Stimulated activated CD4-positive, alpha-beta T cell treated with anti-CD3 and anti-CD28 coated beads, TNF-alpha, amount 100 ng/mL, for 4 hours (primary cell): ENCODE data around the gene PPM1H.

Experiments used
- DNase-seq, 3 experiments: peaks; one replicate each; pipeline ENCODE4 v3.0.0-alpha.2; 2020; ENCODE audit warnings: low read depth in 3 of 3

The PPM1H gene

DNA sequence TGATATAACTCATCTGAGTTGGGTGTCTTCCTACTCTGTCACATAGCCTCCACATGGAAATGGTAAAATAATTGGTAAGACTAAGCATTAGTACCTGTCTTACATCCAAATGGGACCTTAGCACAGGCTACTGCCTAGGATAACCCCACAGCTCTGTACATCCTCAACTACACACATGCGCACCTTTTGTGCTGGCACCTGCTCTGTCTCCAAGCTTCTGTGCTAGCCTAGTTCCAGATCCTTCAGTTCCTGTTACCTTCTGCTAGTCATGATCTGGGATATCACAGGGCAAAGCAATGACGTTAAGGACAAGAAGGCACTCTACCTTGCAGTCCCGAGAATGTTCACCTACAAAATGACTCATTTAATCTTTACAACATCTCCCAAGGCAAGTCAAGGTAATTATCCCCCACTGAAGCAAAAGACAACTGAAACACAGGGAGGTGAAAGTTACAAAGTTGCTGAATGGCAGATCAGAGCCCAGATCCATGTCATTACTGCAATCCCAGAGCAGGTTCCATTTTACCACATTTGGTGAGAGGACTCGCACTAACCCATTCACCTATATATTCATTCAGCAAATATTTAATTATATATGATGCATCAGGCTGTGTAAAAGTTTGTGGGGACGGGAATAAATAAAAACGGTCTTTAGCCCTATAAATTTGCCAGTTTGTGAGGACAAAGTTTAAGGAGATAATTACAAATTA is 61.7 kb downstream of the PPM1H start:
- DNase-seq, result no peak

DNA sequence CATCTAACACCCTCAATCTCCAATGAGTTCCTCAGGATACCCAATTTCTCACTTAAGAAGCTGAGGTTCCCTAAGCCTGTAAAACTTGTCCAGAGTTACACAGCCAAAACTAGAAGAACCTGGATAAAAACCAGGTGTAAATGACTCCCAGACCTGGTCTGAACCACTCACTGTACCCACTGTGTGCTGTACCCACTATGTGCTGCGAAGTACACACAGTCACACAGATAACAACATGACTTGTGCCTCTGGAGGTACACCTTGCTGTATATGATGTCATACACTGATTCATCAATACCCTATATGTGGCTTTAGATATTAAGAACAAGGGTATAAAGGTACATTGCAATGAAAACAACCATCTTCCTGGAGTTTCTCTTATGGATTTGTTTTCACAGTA is 66.1 kb downstream of the PPM1H start:
- DNase-seq, result no peak

DNA sequence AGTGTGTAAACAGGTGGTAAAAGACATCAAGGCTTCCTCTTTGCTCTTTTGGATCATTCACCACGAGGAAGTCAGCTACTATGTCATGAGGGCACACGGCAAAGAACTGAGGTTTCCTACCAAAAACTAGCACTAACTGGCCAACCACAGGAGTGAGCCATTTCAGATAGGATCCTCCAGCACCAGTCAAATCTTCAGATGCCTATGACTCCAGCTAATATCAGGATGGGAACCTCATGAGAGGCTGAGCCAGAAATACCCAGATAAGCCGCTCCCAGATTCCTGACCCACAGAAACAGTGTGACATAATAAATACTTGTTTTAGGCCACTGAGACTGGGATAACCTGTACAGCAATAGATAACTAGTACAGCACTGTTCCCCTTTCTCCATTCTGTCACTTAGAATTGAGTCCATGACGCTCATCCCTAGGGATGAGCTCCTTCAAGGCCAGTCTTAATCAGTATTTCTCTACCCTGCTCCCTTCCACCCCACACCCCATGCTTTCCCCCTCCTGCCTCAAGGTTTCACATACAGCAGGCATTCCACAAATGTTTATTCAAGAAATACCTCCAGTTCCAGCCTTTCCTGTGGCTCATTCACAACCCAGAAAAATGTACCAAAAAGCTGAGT is 68.4 kb downstream of the PPM1H start:
- DNase-seq, result no peak

DNA sequence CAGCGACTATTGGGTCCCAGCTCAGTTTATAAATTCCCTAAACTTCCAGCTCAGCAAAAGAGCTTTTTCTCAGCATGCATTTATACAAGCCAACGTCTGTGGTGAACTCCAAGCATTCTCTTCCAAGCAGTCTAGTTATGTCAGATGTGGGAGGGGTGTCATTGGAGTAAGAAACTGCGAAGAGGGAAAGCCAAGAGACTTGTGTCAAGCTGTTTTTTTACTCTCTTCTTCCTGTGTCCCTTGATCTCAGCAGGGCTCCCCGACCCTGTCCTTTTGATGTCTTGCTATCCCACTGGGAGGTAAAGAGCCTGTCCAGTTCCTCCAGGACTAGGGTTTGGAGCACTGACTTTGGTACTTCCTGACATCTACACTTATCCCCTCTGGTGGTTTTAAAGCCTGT is 69.0 kb downstream of the PPM1H start:
- no peak for DNase-seq

DNA sequence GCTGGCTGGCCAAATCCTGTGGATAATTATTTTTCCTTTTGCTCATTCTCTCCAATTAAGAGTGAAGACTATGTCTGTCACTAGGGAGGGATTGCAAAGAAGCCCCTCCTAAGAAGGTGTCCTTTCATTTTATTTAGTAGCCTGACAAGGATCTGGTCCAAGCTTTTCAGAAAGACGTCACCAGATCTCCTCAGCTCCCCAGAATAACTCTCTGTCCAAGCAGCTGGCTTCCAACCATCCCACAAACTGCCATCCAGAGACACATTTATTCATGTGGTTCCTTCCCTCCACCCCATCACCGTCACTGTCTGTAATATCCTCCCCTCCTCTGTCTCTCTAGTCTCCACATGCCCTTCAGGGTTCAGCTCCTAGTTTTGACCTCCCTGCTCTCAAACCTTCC is 69.9 kb downstream of the PPM1H start:
- DNase-seq, result no peak

DNA sequence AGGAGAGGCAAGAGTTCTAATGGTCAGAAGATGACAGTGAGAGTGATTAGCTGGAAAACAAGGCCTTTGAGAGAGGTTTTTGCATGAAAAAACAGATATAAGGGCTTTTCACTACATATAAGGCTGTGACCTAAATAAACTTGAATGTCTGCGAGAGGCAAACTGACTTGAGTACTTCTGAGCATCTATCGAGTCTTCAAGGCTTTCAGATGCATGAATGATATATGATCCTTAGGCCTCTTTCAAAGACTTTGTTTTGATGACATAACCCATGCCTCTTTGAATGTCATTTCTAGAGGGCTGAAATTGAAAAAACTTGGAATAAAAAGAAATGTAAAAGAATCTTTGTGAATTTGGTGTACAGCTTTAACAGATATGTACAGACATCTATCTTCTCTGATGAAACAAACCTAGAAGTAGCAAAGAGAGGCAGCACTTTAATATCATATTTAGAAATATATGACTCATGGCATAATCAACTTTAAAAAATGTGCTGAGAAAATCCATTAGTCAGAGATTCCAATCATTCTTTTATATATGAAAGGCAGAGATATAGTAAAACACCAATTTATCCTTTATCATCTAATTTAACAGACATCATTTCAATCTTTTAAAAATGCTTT is 72.6 kb downstream of the PPM1H start:
- no peak for DNase-seq

DNA sequence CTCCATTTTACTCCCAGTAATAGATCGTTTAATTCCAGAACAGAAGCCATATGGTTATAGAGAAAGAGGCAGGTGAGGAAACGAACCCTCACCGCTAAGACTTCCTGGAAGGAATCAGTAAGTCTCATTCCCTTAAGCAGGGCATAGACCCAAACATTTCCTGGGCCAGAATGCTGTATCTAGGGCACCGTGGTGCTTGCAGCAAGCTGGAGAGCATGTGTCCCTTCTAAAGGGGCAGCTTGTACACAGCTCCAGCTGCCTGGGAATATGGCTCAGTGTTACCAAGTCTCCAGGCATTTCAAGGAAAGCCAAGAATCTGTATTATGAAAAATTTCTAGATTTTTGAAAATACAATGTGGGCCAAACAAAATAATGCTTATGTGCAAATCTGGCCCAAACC is 73.4 kb downstream of the PPM1H start:
- no peak for DNase-seq

DNA sequence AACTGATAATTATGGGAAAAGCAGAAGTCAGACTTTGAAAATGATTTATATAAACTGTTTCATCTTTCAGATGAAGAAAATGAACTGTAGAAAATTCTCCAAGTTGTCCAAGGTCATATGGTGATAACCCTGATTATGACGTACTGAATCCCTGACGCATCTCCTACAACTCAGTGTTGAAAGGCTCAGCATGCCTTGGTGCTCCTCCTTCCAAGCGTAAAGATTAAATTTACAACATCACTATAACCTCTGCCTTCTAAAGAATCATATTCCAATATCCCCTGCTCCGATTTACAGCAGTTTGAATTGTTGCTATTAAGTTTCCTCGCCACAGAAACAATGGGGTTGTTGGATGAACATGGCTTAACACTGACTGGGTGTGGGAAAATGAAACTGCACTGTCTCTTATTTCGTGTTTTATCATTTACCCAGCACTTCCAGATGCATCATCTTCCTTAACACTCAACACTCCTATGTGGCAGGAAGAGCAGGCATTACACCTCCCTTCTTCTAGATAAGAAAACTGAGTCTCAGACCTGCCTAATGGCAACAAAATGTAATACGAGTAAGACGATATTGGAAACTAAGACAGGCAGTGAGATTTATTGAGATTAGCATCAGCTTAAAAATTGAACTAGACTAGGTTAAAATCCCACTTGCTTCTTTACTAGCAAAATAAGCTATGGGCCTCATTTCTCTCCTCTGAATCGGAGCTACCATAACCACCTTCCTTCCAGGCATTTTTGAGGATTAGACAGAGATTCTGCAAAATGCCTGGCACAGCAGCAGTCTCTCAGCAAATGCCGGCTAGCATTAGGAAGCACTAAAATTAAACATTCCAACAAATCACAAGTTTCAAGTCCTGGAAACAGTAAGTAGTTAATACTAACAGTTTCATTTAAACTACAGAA is 74.2 kb downstream of the PPM1H start:
- DNase-seq, result no peak

DNA sequence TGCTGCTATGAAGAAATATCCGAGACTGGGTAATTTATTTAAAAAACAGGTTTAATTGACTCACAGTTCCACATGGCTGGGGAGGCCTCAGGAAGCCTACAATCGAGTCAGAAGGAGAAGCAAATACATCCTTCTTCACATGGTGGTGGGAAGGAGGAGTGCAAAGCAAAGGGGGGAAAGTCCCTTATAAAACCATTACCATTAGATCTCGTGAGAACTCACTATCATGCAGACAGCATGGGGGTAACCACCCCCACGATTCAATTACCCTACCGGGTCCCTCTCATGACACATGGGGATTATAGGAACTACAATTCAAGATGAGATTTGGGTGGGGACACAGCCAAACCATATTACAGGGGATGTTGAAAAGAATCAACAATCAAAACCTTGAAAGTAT is 74.9 kb downstream of the PPM1H start:
- DNase-seq, result no peak

DNA sequence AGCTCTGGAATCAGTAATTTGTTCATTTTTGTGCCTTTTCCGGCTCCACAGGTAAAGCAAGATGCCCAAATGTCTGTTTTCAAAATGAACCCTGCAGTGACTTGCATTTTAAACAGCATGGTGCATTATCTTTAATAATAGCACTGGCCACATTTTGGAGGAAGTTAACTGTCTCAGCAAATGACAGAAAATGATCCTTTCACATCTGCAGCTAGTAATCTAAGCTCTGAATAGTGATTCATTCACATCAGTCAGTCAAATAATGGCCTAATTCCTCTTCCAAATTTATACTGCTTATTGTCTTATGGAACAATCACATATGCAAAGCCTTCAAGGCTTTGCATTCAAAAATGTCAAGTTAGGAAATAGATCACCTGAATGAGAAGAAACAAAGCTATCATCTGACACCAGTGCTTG is 75.6 kb downstream of the PPM1H start:
- no peak for DNase-seq

DNA sequence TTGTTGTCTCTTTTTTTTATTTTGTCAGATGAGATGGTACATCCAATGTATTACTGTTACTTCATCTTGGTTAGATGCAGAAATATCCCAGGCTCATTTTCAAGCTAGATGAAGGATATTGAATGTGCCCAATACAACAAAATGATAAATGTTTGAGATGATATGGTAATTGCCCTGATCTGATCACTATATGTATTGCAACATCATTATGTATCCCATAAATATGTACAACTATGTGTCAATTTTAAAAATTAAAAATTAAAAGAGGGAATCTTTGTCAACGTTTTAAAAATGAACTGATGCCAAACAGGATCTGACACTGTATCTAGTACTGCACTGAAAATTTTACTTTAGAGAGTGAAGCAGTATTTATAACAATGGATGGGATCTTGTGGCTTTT is 78.5 kb downstream of the PPM1H start:
- DNase-seq, result no peak

DNA sequence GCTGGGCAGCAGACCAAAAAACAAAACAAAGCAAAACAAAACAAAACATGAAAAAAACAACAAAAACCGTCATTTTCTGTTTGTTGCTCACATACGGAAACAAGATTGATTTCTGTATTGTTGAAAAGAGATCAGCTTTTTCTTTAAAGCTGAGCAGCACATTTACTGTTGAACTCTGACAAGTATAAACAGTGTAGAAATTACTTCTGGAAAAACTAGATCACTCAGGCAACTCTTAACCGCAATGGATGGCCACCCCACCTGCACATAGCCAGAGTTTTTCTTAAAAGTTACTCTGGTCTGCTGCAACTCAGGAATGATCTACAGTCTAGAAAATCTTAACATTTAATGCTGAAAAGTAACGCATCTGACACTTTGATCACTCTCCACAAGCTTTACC is 80.9 kb downstream of the PPM1H start:
- DNase-seq, result no peak

DNA sequence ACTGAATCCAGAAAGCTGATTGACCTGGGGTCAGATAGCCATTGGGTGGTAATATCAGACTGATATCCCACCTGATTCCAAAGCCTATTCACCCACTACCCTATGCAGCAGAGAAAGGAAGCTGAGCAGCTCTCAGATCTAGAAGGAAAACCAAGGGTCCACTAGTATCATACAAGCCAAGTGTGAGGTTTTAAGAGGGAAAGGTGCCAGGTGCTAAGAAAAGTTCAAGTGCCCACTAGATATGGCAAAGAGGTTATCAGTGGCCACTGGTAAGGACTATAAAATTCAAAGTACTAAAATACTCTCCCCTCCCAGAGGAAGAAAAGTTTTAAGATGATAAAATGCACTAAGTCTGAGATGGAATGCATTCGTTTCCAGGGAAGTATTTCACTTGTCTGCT is 85.6 kb downstream of the PPM1H start:
- no peak for DNase-seq

DNA sequence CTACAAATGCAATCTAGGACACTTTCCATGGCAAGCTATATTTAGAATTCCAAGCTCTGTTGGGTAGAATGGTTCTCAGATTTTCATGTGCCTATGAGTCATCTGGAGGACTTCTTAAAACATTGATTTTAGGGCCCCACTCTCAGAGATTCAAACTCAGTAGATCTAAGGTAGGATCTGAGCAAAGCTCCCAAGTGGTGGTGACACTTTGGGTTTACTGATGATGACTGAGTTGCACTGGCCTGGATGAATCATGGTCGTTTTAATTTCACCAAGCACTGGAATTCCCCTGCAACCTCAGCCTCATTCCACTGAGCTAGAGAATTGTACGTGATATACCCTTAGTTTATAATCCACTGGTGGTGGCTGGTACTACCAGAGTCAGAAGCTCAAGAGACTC is 86.5 kb downstream of the PPM1H start:
- DNase-seq, result no peak

DNA sequence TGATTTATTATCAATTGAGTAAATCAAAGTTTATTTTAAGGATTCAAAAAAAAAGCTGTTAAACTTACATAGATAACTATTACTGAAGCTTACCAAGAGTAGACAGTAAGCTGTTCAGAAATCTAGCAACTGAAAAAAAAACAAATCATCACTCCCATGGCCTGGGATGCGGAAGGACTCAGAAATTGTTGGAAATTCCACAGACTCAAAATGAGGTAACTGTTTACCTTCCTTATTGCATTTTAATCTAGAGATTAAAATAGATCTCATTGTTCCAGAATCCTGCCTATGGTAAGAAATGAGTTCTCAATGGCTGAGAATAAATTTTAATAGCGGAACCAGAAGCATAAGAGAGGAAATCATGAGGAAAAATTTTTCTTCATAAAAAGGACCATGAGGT is 87.2 kb downstream of the PPM1H start:
- DNase-seq, result no peak

DNA sequence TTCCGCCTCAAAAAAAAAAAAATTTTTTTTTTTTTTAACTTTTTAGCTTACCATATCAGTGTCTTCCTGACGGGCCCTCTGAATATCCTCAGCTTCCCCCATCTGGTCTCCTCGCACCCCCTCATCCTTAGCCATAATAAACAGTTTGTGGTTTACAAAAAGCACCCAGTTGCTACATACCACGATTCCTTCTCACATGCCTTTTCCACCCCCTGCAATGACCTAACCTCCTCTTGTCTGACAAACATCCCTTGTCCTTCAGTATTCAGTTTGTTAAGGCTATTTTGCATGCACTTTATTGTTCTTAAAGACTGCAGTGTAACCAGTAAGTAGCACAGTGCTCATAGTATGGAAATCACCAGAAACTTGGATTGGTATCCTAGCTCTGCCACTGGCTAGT is 88.5 kb downstream of the PPM1H start:
- DNase-seq, result no peak

DNA sequence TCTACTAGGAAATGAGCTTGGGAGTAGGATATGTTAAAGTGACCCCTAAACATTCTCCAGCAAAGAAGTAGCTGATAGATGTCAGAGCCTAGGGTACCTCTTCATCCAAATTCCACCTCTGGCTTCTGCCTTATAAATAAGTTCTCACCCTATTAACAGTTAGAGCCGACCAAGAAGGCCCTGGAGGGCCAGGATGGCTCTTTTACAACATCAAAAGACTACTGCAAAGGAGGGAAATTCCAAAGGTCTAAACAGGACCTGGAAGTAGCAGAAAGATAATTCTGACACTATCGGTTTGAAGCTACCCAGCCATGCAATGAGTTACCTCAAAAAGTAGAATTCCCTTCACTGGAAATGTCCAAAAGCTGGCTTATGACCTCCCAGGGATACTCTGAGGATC is 90.0 kb downstream of the PPM1H start:
- no peak for DNase-seq

DNA sequence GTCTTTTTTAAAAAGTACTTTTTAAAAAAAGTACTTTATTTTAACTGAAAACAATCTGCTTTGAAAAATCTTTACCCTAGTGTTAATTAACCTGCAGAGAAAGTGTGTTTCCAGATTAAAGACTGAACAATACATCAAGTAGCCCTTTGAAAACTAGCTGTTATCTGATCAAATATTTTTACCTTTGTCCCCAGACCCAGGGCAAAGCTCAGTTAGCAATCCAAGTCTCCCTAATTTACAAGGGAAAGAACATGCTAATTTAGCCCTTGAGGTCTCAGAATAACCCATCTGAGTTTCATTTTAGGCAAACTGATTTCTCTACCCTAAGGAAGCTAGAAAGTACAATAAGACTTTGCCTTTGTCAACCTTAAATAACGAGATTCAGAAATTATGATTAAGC is 91.2 kb downstream of the PPM1H start:
- DNase-seq, result no peak

DNA sequence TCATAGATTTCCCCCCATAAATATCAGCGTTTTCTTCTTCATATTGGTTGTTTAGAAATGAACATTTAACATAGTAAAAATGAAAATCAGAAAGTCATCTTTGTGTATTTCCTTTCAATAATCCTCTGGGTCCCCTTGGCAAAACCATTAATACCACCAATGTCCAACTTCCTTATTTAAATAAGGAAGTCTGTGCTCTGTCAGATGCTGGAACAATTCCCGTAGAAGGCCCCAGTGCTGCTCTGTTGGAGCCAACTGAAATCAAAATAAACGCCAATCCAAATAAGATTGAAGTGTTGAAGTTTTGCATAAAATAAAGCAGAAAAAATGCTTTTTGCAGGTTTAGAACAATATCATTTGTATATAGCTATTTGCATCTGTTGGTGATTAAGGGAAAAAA is 93.1 kb downstream of the PPM1H start:
- DNase-seq, result no peak

DNA sequence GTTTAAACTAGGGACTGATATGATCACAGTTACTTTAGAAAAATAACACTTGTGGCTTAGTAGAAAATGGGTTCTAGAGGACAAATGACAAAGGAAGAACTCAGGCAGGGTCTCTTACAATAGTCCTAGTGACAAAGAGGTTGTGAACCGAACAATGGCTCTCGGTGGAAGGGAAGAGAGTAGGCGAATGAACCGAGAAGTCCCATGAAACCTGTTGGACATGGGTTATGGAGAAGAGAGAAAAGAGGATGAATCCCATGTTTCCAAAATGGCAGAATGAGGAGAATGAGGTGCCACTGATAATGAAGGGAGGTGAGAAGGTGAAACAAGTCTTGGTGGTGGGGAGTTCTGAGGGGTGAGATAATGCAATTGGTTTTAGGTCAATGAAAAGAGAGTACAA is 94.1 kb downstream of the PPM1H start:
- DNase-seq, result no peak

DNA sequence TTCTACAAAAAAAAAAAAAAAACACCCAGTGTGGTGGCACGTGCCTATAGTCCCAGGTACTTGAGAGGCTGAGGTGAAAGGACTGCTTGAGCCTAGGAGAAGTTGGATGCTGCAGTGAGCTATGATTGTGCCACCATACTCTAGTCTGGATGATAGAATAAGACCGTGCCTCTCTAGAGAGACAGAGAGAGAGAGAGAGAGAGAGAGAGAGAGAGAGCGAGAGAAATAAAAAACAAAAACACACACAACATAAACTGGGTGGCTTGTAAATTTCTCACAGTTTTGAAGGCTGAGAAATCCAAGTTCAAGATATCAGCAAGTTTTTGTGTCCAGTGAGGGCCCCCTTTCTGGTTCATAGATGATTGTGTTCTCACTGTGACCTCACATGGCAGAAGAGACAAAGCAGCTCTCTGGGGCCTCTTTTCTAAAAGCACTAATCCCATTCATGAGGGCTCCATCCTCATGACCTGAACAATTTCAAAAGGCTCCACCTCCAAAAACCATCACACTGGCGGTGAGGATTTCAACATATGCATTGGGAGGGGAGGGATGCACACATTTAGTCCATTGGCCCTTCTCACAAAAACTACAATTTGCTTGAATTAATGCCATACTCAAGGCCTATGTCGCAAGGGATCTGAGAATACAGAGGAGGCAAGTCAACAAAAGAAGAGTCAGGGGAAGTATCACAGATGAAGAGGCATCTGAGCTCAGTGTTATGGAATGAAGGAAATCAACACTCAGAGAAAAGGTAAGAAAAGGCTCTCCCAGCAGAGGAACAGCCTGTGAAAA is 94.9 kb downstream of the PPM1H start:
- no peak for DNase-seq
